Right lobe of liver (tissue), 4 donors: Measurements from ENCODE around the gene THEM4.

Source experiments
- CTCF ChIP-seq, 4 donors: fragments of 200-600 bp in 3 of 4; fragments of 450-650 bp in 1 of 4; IDR thresholded peaks; one replicate each; pipeline versions ENCODE4 v1.5.1 to v1.8.0; 2016 to 2022; ENCODE audit warnings: antibody characterized with exemption in 4 of 4, mild to moderate bottlenecking in 2 of 4
- POLR2A ChIP-seq: fragments of 450-650 bp; IDR thresholded peaks from one replicate; pipeline ENCODE4 v1.6.1; 2017; ENCODE audit warnings: antibody characterized with exemption, mild to moderate bottlenecking
- donor health status: DM: no; HTN: no; CAD: no.
- donor health status: DM: no; HTN: no; CAD: no.
- donor health status: DM: no; HTN: yes; CAD: no.

GRCh38 chr1:151829352-151830046 is 79.8 kb downstream of the THEM4 start:
- TF ChIP-seq CTCF (IDR thresholded peaks at IDR 0.05) (no peak), POLR2A (no peak)
